22Rv1 (cell line): ENCODE data around the gene ZNF565.
"Not testable (repeated sequence)": the region's sequence is repeated elsewhere in the genome, so short reads cannot be mapped to it uniquely, and the experiment has no call there.

Experiments
- H3K27ac ChIP-seq: fragments of 450-650 bp; 2 replicates; pipeline ENCODE4 v1.5.1; 2017
- ZFX ChIP-seq: fragments of 450-650 bp; IDR thresholded peaks from 2 replicates; pipeline ENCODE4 v1.6.1; 2017; ENCODE audit warnings: antibody characterized with exemption, borderline replicate concordance
- TF ChIP-seq, protein P1 (sequence below): fragments of 450-650 bp; IDR thresholded peaks from 2 replicates; pipeline ENCODE4 v1.5.1; 2017; ENCODE audit warnings: mild to moderate bottlenecking

ZNF565 gene

DNA sequence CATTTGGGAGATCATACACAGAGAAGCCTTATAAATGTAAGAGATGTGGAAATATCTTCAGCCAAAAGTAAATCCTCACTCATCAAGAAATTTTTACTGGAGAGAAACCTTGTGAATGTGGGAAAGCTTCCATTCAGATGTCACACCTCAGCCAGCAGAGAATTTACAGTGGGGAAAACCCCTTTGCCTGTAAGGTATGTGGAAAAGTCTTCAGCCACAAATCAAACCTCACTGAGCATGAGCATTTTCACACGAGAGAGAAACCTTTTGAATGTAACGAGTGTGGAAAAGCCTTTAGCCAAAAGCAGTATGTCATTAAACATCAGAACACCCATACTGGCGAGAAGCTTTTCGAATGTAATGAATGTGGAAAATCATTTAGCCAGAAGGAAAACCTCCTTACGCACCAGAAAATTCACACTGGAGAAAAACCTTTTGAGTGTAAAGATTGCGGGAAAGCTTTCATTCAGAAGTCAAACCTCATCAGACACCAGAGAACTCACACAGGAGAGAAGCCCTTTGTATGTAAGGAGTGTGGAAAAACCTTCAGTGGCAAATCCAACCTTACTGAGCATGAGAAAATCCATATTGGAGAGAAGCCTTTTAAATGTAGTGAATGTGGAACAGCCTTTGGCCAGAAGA, 22.0 kb upstream of the ZNF565 start:
- no peak for TF ChIP-seq ZFX
- TF ChIP-seq, protein P1, sequence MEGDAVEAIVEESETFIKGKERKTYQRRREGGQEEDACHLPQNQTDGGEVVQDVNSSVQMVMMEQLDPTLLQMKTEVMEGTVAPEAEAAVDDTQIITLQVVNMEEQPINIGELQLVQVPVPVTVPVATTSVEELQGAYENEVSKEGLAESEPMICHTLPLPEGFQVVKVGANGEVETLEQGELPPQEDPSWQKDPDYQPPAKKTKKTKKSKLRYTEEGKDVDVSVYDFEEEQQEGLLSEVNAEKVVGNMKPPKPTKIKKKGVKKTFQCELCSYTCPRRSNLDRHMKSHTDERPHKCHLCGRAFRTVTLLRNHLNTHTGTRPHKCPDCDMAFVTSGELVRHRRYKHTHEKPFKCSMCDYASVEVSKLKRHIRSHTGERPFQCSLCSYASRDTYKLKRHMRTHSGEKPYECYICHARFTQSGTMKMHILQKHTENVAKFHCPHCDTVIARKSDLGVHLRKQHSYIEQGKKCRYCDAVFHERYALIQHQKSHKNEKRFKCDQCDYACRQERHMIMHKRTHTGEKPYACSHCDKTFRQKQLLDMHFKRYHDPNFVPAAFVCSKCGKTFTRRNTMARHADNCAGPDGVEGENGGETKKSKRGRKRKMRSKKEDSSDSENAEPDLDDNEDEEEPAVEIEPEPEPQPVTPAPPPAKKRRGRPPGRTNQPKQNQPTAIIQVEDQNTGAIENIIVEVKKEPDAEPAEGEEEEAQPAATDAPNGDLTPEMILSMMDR: no peak
- H3K27ac ChIP-seq: no peak overlapping the region

DNA sequence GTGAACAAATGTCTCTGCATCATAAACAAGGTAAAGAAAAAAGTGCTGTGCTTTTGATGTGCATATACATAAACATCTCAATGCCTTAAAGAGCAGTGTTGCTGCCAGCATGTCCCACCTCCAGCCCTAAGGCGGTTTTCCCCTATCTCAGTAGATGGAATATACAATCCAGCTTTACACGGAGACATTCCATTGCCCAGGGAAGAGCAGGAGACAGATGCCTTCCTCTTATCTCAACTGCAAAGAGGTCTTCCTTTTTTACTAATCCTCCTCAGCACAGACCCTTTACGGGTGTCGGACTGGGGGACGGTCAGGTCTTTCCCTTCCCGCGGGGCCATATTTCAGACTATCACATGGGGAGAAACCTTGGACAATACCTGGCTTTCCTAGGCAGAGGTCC, 19.2 kb upstream of the ZNF565 start:
- not testable (repeated sequence) for H3K27ac ChIP-seq

DNA sequence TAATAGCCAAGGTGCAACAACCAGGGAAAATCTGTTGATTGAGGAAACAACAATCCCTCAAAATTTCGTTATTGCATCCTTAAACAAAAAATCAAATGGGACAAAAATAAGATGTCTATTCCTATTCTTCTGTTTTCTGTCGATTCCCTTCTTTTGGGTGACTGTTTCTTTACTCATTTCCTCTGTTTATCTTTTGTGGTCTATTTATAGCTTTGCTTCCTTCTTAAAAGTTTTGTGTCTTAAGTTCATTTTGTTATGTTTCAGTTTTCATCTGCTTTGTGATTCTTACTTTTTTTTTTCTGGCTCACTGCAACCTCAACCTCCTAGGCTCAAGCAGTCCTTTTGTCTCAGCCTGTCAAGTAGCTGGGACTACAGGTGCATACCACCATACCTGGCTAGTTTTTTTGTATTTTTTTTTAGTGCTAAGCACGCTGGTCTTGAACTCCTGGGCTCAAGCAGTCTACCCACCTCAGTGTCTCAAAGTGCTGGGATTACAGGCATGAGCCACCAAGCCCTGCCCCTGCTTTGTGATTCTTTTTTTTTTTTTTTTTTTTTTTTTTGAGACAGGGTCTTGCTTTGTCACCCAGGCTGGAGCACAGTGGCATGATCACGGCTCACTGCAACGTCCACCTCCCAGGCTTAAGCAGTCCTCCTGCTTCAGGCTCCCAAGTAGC, 10.9 kb upstream of the ZNF565 start:
- H3K27ac ChIP-seq: no peak overlapping the region
- no peak for TF ChIP-seq ZFX
- TF ChIP-seq, protein P1: no peak

DNA sequence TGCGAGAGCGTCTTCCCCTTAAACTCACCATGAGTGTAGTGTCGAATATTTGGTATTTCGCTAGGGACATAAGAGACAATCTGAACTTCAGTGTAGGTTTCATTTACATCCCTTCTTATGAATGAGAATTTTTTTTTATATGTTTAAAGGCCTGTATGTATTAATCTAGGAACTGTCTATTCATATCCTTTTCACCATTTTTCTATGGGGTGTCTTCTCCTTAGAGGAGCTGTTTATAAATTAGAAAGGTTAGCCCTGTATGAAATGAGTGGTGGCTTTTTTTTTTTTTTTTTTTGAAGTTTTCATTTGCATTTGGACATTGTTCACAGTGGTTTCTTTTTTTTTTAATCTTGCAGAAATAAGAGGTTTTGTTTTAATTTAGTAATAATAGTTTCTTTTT, 8.0 kb upstream of the ZNF565 start:
- H3K27ac ChIP-seq: no peak overlapping the region
- TF ChIP-seq ZFX: no peak
- TF ChIP-seq, protein P1: no peak

DNA sequence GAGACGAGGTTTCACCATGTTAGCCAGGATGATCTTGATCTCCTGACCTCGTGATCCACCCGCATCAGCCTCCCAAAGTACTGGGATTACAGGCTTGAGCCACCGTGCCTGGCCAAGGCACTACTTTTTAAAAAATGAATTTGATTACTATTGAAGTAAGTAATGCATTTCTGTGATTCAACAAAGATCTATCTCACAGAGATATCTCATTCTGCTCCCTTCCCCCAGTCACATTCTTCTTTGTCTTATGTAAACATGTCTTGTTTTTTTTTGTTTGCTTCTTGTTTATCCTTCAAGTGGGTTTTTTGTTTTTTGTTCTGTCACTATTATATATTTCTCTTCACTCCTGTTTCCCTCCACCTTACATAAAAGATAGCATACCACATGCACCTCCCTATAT, 7.0 kb upstream of the ZNF565 start:
- no peak overlapping the region; the same call in 1 of the 2 replicates for H3K27ac ChIP-seq
- TF ChIP-seq, protein P1: no peak
- TF ChIP-seq ZFX: no peak

DNA sequence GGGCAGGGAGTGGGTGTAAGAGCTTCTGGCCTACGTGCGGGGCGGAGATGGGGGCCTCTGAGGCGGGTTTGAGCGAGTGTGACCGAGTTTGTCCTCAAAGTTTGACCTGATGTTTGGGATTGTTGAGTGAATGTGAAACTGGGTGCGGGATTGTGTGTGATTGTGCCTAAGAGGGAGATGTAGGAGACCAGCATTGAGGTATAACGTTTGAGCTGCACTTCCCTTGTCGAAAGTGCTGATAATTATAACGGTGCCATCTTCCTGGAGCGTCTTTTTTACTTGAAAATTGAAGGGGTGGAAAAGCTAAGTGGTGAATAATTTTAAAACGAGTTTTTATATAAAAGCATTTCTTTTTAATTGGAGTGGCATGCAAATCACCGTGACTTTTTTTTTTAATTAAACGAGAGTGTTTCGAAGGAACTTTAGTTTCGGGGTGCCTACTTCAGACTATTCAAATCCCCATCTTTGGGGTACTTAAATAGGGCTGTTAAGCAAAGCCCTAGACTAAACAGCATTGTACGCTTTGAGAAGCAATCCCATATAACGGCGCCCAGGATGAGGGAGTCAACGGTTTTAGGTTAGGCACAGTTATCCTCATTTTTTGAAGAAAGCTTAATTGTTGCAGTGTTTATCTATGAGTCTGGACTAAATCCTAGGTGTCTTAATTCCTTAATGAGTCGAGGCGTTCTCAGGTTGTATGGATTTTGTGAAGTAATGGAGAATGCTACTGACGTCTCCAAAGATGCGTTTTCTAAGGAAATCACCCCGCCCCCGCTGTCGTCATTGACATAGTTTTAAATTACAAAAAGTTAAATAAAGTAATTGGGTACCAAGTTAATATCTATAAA, 1.0 kb upstream of the ZNF565 start:
- TF ChIP-seq, protein P1: no peak
- TF ChIP-seq ZFX: no peak
- H3K27ac ChIP-seq: peak overlapping the region; percentile 90

DNA sequence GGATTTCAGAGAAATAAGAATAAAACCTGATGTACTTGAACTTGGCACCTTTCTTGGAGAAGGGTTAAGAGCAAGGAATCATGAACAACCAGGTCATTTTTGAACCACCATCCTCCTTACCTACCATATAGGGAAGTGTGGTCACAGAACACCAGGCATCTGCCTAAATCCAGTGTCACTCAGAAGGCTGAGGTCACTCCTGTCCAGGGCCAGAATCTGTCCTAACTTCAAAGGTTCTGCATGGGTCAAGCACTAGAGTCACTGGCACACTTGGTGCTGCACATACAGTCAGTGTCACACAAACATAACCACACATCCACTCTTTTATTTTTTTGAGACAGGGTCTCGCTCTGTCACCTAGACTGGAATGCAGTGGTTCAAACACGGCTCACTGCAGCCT, 1.6 kb downstream of the ZNF565 start:
- no peak overlapping the region for H3K27ac ChIP-seq
- TF ChIP-seq ZFX: no peak
- TF ChIP-seq, protein P1: no peak
